GM19463 (cell line): ENCODE data around the gene ERC1.

Experiments used
- ATAC-seq: cut with Tn5 transposase; IDR thresholded peaks from one replicate; pipeline ENCODE4 v1.9.1; 2021; ENCODE audit warnings: mild to moderate bottlenecking, moderate library complexity; ENCODE audit not compliant: unreplicated experiment

ERC1 gene

DNA sequence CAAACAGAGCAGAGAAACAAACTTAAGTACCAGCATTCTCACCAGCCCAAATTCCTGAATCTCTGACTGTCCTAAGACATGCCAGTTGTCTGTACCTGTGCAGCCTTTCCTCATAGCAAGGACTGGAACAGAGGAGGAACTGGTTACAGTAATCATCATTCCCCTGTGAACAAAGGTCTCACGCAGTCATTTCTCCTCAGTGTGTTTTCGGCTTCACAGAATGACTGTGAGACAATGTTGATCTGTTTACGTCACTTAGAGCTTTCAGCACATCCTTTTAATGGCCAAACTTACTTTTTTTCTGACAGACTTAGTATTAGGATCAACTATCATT lies 434.3 kb downstream of the ERC1 start:
- no peak for ATAC-seq

DNA sequence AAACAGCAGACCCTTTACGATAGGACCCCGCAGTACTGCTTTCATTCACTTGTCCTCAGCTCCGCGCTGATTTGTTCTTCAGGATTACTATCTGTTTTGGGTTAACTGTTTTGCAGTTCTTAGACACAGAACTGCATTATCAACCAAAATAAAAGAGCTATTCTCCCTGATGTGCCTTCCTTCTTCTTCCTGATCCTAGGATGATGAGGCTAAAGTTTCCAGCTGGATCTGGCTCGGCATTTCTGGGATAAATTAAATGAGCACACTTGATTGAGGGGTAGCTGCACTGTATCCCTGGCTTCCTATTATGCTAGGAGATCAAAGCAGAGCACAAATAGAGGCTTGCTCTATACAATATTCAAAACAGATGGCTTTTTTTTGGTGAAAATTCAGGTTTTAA lies 437.6 kb downstream of the ERC1 start:
- ATAC-seq: no peak

DNA sequence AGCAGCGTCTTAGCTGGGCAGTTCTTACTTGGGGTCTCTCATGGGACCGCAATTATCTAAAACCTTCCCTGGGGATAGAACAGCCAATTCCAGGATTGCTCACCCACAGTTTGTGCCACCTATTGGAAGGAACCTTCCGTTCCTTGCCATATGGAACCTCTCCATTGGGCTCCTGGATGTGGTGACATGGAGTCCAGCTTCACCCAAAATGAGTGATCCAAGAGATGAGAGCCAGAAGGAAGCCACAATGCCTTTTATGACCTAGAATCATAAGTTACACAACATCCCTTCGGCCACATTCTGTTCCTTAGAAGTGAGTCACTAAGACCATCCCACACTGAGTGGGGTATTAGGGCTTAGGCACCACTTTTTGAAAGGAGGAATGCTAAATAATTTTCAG lies 439.0 kb downstream of the ERC1 start:
- no peak for ATAC-seq

- no peak for ATAC-seq
These were observed 443.4 kb downstream of the ERC1 start for GRCh38 chr12:1434296-1434955.

DNA sequence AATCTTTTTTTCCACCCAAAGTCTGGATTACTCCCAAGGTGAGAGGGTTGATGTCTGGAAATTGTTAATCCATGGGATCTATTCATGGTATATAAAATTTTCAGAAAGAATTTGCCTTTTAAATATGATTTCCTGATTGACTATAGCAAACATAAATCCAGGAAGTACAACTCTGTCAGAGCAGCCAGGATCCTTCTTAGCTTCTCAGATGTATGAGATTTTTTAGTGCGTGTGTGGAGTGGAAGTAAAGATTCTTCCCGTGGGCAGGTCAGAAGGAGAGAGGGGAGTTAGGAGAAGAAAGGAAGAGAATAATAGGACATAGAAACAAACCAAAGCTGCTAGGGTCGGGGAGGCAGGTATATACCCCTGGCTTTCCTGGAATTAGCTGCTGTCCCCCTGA lies 444.0 kb downstream of the ERC1 start:
- ATAC-seq: no peak

DNA sequence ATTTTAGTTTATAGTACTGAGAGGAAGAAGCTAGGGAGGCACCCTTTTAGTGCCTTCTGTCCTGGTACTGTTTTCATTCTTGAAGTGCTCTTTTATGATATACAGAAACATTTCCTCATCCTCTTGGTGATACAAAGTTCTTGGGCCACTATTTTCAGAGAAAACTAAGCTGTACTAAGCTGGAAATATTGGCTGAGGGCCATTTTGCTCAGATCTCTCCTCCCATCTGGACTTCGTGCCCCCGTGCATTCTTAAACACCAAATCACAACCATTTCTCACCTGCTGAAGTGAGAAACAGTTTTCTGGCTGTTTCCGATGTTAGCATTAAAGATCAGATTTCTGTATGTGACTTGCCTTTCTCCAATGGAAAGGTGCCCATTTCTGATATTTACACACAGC lies 444.4 kb downstream of the ERC1 start:
- ATAC-seq: no peak

- no peak for ATAC-seq
These were observed 445.0 kb downstream of the ERC1 start for GRCh38 chr12:1436015-1436414.

DNA sequence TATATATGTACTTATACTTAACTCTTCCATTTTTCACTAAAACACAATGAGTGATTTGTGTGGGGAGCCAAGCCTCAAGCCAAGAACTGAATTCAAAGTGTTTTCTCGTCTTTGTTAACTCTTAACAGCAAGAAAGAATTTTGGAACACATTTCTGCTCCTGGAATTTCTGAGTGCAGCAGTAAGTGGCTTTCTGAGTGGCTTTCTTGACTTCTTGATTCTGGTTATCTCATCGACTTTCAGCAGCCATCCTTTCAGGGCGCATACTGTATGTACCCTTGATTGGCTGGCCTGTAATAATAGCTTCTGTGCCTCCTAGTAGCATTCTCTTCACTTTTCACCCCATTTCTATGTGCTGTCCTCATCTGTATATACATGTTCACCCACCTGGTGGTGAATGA lies 446.0 kb downstream of the ERC1 start:
- no peak for ATAC-seq

DNA sequence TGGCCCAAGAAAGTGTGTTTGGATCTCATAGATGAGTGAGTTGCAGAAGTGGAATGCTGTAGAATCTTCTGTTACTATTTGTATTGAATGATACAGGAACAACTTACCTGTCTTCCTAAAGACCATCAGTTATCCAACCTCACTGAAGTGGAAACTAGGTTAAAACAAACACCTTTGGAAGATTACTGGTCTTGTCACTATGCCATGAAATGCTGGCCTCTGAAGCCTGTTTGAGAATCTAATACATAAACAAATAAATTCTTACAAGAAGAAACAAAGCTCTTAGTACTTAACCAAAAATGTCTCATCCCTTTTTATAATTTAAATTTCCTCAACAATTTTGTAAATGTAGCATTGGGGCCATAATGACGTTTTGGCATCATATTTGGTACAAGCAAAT lies 448.2 kb downstream of the ERC1 start:
- ATAC-seq: no peak

- no peak for ATAC-seq
These were observed 448.7 kb downstream of the ERC1 start for GRCh38 chr12:1439687-1440086.

- ATAC-seq: no peak
These were observed 452.6 kb downstream of the ERC1 start for GRCh38 chr12:1443421-1444141.

DNA sequence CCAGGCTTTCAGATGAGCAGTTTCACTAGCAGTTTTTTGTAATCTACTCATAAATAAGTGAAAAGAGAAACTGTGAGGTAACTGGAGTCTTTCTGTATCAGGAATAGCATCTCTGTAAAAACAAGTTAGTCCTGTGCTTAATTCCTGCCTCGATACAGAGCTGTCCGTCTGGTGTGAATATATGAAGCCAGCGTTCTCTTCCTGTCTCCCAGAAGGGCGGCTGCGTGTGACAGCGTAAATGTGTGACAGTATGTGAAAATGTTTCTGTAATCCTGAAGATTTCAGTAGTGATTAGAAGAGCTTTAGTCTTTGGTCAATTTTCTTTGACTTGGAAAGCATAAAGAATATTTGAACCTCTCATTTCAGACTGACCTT lies 453.1 kb downstream of the ERC1 start:
- no peak for ATAC-seq

- ATAC-seq: no peak
These were observed 454.8 kb downstream of the ERC1 start for GRCh38 chr12:1445807-1446206.

- ATAC-seq: no peak
These were observed 457.3 kb downstream of the ERC1 start for GRCh38 chr12:1448336-1448735.

DNA sequence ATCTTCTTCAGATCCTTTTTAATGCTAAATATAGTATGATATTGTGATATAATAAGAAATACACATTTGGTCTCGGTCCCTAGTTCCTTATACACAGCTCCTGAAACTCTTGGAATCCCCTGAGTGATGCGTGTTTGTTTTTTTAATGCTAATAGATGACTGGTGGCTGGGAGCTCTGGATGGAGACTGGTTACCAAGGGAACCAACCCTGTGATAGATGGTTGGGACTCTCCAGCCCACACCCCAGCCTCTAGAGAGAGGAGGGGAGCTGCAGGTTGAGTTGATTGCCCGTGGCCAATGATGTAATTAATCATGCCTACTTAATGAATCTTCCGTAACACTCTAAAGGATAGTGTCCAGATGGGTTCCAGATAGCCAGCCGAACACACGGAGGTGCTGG lies 462.8 kb downstream of the ERC1 start:
- ATAC-seq: no peak

DNA sequence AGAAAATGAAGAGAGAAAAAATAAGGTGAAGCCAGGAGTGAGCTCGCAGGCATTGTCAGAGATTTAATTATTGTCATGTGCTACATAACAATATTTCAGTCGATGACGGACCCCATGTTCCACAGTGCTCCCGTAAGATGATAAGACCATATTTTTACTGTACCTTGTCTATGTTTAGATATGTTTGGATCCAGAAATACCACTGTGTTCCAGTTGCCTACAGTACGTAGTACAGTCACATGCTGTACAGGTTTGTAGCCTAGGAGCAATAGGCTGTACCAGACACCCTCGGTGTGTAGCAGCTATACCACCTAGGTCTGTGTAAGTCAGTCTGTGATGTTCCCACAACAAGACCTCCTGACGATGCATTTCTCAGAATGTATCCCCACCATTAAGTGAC lies 465.9 kb downstream of the ERC1 start:
- ATAC-seq: no peak

DNA sequence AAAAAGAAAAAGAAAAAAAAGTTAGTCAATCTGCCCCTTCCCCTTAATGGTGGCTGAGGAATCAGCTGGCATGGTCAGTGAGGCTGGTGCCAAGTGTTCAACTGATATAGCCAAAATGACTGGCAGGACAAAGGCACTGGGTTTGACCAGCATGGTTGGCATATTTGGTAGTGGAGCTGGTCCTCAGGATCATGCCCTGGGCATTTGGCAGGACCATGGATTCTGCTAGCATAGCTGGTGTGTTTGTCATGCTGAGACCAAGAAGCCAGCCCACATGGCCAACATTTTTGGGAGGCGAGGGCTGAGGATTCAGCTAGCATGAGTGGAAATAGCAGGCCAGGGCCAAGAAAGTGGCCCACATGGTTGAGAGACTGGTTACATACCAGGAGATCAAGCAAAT lies 466.9 kb downstream of the ERC1 start:
- no peak for ATAC-seq

DNA sequence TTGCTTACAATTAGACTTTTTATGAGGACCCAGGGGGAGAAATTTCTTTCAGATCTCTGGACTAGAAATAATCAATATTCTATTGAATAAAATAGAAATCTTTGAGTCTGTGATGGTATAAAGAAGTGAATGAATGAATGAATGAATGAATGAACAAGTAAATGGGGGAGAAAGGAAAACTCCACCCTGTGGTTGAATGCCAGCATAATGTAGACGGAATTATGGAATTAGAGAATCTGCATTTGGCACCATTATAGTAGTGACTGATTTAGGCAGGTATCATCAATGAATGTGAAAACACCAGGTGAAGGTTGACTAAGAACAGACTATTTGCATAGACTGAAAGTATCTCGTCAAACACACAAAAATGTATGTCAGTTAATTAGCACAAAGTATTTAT lies 468.3 kb downstream of the ERC1 start:
- no peak for ATAC-seq

GRCh38 chr12:1463073-1463905 lies 472.3 kb downstream of the ERC1 start:
- no peak for ATAC-seq

DNA sequence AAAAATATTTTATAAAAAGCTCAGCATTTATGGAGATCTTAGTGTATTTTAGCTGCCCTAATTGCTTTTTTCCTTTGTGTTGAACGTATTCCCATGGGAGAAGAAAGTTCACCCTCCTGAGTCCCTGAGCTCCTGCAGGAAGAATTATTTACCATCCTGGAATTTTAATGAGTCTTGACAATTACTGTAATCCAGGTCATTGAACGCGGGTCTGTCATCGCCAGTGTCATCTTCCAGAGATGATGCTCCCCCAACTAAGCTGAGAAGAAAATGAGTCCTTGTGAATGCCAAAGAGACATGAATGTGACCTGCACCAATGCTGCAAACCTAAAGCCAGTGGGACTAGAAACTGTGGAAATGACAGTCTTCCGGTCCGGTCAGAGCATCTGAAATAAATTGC lies 473.9 kb downstream of the ERC1 start:
- ATAC-seq: no peak

DNA sequence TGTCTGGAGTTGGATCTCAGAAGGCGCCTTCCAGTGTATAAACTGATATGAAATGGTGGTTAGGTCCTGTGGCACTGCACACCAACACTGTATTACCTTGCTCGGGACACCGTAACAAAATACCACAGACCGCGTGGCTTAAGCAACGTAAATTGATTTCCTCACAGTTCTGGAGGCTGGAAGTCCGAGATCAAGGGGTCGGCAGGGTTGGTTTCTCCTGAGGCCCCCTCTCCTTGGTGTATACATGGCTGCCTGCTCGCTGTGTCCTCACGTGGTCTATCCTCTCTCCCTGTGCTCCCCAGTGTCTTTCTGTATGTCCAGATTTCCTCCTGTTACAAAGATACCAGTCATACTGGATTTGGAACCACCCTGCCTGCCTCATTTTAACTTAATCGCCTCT lies 475.0 kb downstream of the ERC1 start:
- no peak for ATAC-seq

DNA sequence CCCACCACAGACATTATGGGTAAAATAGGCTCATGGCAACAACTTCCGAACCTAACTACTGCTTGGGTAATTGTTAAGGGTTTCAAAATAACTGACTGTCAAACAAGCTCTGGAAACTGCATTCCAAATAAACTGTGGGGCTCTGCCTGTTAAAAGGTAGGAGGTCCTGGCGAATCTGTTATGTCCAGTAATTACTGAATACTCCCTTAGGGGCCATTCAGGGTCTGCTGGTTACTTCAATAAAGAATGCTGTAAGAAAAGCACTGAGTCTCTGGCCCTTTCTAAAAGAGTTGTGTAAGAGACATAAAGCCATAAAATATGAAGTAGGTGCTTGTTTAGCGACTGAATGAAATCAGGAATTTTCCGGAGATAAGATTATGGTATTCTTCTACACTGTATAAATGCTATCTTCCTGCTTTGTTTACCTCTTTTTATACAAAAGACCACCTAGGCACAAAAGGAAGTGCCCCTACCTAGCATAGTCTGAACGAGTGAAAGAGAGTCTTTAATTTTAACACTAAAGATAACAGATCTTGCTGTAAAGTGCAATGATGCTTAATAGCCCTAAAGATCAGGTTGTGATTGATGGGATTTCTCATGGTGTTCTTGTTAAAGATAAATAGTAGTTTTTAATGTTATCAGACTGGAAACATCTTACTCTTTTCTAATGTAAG lies 475.6 kb downstream of the ERC1 start:
- no peak for ATAC-seq
